WTC11 (cell line): ENCODE results near the gene GGA3. TPM values are rescaled to one million over a fixed set of nuclear protein-coding genes. Genes with fewer than 3 reads are reported as not detected.

Source experiments
- ATF1 ChIP-seq: sonication (generic); formaldehyde crosslinking; IDR thresholded peaks from 2 replicates; pipeline ENCODE4 v1.8.1; 2023; ENCODE audit warnings: mild to moderate bottlenecking, moderate library complexity, missing genetic modification reagents
- CREM ChIP-seq: sonication (generic); formaldehyde crosslinking; IDR thresholded peaks from 2 replicates; pipeline ENCODE4 v1.8.1; 2022; ENCODE audit warnings: mild to moderate bottlenecking, missing genetic modification reagents, moderate library complexity
- ESRRA ChIP-seq: sonication (generic); formaldehyde crosslinking; IDR thresholded peaks from 2 replicates; pipeline ENCODE4 v1.8.1; 2022; ENCODE audit warnings: mild to moderate bottlenecking, missing genetic modification reagents, borderline replicate concordance
- FOXK1 ChIP-seq: sonication (generic); formaldehyde crosslinking; IDR thresholded peaks from 2 replicates; pipeline ENCODE4 v1.8.0; 2022; ENCODE audit warnings: mild to moderate bottlenecking, moderate library complexity, missing genetic modification reagents
- HMGA2 ChIP-seq: fragments of 250-450 bp; sonication (Bioruptor Pico); IDR thresholded peaks from 2 replicates; pipeline ENCODE4 v1.4.0; 2021; ENCODE audit warnings: mild to moderate bottlenecking, moderate library complexity
- IRF2 ChIP-seq: sonication (generic); formaldehyde crosslinking; IDR thresholded peaks from 2 replicates; pipeline ENCODE4 v1.8.0; 2022; ENCODE audit warnings: low read depth, missing genetic modification reagents, borderline replicate concordance
- MYBL2 ChIP-seq: sonication (generic); formaldehyde crosslinking; IDR thresholded peaks from 2 replicates; pipeline ENCODE4 v1.8.1; 2023; ENCODE audit warnings: mild to moderate bottlenecking, moderate library complexity, missing genetic modification reagents
- NFYB ChIP-seq: sonication (generic); formaldehyde crosslinking; conservative IDR thresholded peaks from 2 replicates; pipeline ENCODE4 v1.8.0; 2022; ENCODE audit warnings: low read depth, missing genetic modification reagents
- NR3C1 ChIP-seq: sonication (generic); formaldehyde crosslinking; conservative IDR thresholded peaks from 2 replicates; pipeline ENCODE4 v1.8.1; 2023; ENCODE audit warnings: low read depth, mild to moderate bottlenecking, missing genetic modification reagents
- RELA ChIP-seq: sonication (generic); formaldehyde crosslinking; IDR thresholded peaks from 2 replicates; pipeline ENCODE4 v1.8.1; 2022; ENCODE audit warnings: missing genetic modification reagents, mild to moderate bottlenecking, borderline replicate concordance
- SMAD4 ChIP-seq: sonication (generic); formaldehyde crosslinking; IDR thresholded peaks from 2 replicates; pipeline ENCODE4 v1.8.0; 2022; ENCODE audit warnings: mild to moderate bottlenecking, missing genetic modification reagents
- SP1 ChIP-seq: sonication (generic); formaldehyde crosslinking; conservative IDR thresholded peaks from 2 replicates; pipeline ENCODE4 v1.8.1; 2022; ENCODE audit warnings: missing genetic modification reagents
- TEAD1 ChIP-seq: sonication (generic); formaldehyde crosslinking; IDR thresholded peaks from 2 replicates; pipeline ENCODE4 v1.8.0; 2022; ENCODE audit warnings: mild to moderate bottlenecking, missing genetic modification reagents
- ZNF121 ChIP-seq: sonication (generic); formaldehyde crosslinking; IDR thresholded peaks from 2 replicates; pipeline ENCODE4 v1.8.0; 2023; ENCODE audit warnings: missing genetic modification reagents
- ZNF671 ChIP-seq: fragments of 250-450 bp; sonication (Bioruptor Pico); IDR thresholded peaks from 2 replicates; pipeline ENCODE4 v1.8.0; 2021; ENCODE audit warnings: mild to moderate bottlenecking
- total RNA-seq: library from RNA; stranded (reverse); gene quantifications from 3 replicates; pipeline ENCODE4 v1.2.3, GENCODE V29; 2021
- TF ChIP-seq, protein P1 (sequence below): sonication (generic); formaldehyde crosslinking; IDR thresholded peaks from 2 replicates; pipeline ENCODE4 v1.8.1; 2022; ENCODE audit warnings: mild to moderate bottlenecking, missing genetic modification reagents, moderate library complexity, borderline replicate concordance
- TF ChIP-seq, protein P2 (sequence below): sonication (generic); formaldehyde crosslinking; IDR thresholded peaks from 2 replicates; pipeline ENCODE4 v1.8.0; 2022; ENCODE audit warnings: mild to moderate bottlenecking, missing genetic modification reagents
- TF ChIP-seq, protein P3 (sequence below): fragments of 200-600 bp; IDR thresholded peaks from 2 replicates; pipeline ENCODE4 v1.8.0; 2022; ENCODE audit warnings: antibody characterized with exemption
- TF ChIP-seq, protein P4 (sequence below): sonication (generic); formaldehyde crosslinking; IDR thresholded peaks from 2 replicates; pipeline ENCODE4 v1.8.1; 2023; ENCODE audit warnings: mild to moderate bottlenecking, missing genetic modification reagents
- TF ChIP-seq, protein P5 (sequence below): sonication (generic); formaldehyde crosslinking; IDR thresholded peaks from 2 replicates; pipeline ENCODE4 v1.8.0; 2022; ENCODE audit warnings: mild to moderate bottlenecking, missing genetic modification reagents
- TF ChIP-seq, protein P6 (sequence below): sonication (generic); formaldehyde crosslinking; IDR thresholded peaks from 2 replicates; pipeline ENCODE4 v1.8.1; 2023; ENCODE audit warnings: mild to moderate bottlenecking, moderate library complexity, missing genetic modification reagents
- TF ChIP-seq, protein P7 (sequence below): sonication (generic); formaldehyde crosslinking; IDR thresholded peaks from 2 replicates; pipeline ENCODE4 v1.8.1; 2023; ENCODE audit warnings: mild to moderate bottlenecking, missing genetic modification reagents, moderate library complexity
- TF ChIP-seq, protein P8 (sequence below): fragments of 250-450 bp; sonication (Bioruptor Pico); IDR thresholded peaks from 2 replicates; pipeline ENCODE4 v1.9.0; 2021; ENCODE audit warnings: moderate library complexity, mild to moderate bottlenecking, inconsistent platforms, borderline replicate concordance
- TF ChIP-seq, protein P9 (sequence below): sonication (generic); formaldehyde crosslinking; IDR thresholded peaks from 2 replicates; pipeline ENCODE4 v1.8.1; 2022; ENCODE audit warnings: missing genetic modification reagents, borderline replicate concordance

GGA3 gene
- total RNA-seq, 1 experiment from 2014 or later = 66.9 TPM

DNA sequence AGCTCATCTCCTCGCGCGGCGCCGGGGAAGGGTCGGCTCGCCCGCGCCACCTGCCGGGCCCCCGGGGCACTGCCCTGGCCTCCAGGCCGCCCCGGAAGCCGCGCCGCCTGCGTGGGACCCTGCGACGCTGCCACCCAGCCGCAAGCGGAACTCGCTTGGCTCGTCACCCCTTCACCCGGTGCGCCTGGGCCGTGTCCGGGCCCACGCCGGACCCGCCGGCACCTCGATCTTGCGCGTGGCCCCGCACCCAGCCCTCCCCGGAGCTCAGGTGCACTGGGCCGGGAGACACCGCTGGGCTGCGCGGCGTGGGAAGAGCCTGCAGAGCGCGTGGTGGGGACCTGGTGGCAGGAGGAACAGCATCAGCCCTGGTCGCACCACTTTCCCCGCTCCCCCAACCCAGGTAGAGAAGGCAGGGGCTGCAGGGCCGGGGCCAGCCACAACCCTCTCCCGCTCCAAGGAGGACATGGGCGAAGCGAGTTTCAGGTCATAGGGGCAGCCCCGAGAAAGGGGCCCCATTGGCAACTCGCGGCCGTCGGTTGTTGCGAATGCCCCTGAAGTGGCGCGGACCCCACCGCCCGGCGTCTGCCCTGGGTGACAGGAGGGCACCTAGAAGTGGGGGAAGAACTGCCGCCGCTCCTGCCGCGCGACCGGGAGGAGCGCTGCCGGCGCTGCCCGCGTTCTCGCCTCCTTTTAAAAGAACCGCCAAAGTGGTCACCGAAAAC is 10.0 kb upstream of the GGA3 start (continued):
- TF ChIP-seq, protein P1, sequence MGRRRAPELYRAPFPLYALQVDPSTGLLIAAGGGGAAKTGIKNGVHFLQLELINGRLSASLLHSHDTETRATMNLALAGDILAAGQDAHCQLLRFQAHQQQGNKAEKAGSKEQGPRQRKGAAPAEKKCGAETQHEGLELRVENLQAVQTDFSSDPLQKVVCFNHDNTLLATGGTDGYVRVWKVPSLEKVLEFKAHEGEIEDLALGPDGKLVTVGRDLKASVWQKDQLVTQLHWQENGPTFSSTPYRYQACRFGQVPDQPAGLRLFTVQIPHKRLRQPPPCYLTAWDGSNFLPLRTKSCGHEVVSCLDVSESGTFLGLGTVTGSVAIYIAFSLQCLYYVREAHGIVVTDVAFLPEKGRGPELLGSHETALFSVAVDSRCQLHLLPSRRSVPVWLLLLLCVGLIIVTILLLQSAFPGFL (CRISPR knock-in tag) = peak; percentile 22; the same call in 1 of the 2 replicates
- TF ChIP-seq ZNF671 (CRISPR knock-in tag) = no peak
- TF ChIP-seq, protein P2, sequence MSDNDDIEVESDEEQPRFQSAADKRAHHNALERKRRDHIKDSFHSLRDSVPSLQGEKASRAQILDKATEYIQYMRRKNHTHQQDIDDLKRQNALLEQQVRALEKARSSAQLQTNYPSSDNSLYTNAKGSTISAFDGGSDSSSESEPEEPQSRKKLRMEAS = peak; percentile 81; the same call in 1 of the 2 replicates
- TF ChIP-seq, protein P3, sequence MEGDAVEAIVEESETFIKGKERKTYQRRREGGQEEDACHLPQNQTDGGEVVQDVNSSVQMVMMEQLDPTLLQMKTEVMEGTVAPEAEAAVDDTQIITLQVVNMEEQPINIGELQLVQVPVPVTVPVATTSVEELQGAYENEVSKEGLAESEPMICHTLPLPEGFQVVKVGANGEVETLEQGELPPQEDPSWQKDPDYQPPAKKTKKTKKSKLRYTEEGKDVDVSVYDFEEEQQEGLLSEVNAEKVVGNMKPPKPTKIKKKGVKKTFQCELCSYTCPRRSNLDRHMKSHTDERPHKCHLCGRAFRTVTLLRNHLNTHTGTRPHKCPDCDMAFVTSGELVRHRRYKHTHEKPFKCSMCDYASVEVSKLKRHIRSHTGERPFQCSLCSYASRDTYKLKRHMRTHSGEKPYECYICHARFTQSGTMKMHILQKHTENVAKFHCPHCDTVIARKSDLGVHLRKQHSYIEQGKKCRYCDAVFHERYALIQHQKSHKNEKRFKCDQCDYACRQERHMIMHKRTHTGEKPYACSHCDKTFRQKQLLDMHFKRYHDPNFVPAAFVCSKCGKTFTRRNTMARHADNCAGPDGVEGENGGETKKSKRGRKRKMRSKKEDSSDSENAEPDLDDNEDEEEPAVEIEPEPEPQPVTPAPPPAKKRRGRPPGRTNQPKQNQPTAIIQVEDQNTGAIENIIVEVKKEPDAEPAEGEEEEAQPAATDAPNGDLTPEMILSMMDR = peak; percentile 83
- no peak for TF ChIP-seq MYBL2
- TF ChIP-seq FOXK1 (CRISPR knock-in tag) = no peak; the same call in 1 of the 2 replicates
- no peak for TF ChIP-seq HMGA2 (CRISPR knock-in tag)
- TF ChIP-seq NR3C1 = no peak
- peak; percentile 73; the same call in 1 of the 2 replicates for TF ChIP-seq ESRRA (CRISPR knock-in tag)
- TF ChIP-seq CREM (CRISPR knock-in tag) = peak; percentile 91
- TF ChIP-seq, protein P4, sequence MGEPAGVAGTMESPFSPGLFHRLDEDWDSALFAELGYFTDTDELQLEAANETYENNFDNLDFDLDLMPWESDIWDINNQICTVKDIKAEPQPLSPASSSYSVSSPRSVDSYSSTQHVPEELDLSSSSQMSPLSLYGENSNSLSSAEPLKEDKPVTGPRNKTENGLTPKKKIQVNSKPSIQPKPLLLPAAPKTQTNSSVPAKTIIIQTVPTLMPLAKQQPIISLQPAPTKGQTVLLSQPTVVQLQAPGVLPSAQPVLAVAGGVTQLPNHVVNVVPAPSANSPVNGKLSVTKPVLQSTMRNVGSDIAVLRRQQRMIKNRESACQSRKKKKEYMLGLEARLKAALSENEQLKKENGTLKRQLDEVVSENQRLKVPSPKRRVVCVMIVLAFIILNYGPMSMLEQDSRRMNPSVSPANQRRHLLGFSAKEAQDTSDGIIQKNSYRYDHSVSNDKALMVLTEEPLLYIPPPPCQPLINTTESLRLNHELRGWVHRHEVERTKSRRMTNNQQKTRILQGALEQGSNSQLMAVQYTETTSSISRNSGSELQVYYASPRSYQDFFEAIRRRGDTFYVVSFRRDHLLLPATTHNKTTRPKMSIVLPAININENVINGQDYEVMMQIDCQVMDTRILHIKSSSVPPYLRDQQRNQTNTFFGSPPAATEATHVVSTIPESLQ (CRISPR knock-in tag) = no peak
- TF ChIP-seq SMAD4 (CRISPR knock-in tag) = no peak
- TF ChIP-seq TEAD1 (CRISPR knock-in tag) = peak; percentile 73; the same call in 1 of the 2 replicates
- TF ChIP-seq RELA (CRISPR knock-in tag) = peak; percentile 87; the same call in 1 of the 2 replicates
- TF ChIP-seq, protein P5, sequence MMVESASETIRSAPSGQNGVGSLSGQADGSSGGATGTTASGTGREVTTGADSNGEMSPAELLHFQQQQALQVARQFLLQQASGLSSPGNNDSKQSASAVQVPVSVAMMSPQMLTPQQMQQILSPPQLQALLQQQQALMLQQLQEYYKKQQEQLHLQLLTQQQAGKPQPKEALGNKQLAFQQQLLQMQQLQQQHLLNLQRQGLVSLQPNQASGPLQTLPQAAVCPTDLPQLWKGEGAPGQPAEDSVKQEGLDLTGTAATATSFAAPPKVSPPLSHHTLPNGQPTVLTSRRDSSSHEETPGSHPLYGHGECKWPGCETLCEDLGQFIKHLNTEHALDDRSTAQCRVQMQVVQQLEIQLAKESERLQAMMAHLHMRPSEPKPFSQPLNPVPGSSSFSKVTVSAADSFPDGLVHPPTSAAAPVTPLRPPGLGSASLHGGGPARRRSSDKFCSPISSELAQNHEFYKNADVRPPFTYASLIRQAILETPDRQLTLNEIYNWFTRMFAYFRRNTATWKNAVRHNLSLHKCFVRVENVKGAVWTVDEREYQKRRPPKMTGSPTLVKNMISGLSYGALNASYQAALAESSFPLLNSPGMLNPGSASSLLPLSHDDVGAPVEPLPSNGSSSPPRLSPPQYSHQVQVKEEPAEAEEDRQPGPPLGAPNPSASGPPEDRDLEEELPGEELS (CRISPR knock-in tag) = peak; percentile 58; the same call in 1 of the 2 replicates
- no peak for TF ChIP-seq ATF1 (CRISPR knock-in tag)
- TF ChIP-seq, protein P6, sequence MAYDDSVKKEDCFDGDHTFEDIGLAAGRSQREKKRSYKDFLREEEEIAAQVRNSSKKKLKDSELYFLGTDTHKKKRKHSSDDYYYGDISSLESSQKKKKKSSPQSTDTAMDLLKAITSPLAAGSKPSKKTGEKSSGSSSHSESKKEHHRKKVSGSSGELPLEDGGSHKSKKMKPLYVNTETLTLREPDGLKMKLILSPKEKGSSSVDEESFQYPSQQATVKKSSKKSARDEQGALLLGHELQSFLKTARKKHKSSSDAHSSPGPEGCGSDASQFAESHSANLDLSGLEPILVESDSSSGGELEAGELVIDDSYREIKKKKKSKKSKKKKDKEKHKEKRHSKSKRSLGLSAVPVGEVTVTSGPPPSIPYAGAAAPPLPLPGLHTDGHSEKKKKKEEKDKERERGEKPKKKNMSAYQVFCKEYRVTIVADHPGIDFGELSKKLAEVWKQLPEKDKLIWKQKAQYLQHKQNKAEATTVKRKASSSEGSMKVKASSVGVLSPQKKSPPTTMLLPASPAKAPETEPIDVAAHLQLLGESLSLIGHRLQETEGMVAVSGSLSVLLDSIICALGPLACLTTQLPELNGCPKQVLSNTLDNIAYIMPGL (CRISPR knock-in tag) = peak; percentile 35
- TF ChIP-seq, protein P7, sequence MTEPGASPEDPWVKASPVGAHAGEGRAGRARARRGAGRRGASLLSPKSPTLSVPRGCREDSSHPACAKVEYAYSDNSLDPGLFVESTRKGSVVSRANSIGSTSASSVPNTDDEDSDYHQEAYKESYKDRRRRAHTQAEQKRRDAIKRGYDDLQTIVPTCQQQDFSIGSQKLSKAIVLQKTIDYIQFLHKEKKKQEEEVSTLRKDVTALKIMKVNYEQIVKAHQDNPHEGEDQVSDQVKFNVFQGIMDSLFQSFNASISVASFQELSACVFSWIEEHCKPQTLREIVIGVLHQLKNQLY = no peak
- no peak for TF ChIP-seq ZNF121 (CRISPR knock-in tag)
- TF ChIP-seq, protein P8, sequence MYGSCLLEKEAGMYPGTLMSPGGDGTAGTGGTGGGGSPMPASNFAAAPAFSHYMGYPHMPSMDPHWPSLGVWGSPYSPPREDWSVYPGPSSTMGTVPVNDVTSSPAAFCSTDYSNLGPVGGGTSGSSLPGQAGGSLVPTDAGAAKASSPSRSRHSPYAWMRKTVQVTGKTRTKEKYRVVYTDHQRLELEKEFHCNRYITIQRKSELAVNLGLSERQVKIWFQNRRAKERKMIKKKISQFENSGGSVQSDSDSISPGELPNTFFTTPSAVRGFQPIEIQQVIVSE (CRISPR knock-in tag) = no peak
- TF ChIP-seq, protein P9, sequence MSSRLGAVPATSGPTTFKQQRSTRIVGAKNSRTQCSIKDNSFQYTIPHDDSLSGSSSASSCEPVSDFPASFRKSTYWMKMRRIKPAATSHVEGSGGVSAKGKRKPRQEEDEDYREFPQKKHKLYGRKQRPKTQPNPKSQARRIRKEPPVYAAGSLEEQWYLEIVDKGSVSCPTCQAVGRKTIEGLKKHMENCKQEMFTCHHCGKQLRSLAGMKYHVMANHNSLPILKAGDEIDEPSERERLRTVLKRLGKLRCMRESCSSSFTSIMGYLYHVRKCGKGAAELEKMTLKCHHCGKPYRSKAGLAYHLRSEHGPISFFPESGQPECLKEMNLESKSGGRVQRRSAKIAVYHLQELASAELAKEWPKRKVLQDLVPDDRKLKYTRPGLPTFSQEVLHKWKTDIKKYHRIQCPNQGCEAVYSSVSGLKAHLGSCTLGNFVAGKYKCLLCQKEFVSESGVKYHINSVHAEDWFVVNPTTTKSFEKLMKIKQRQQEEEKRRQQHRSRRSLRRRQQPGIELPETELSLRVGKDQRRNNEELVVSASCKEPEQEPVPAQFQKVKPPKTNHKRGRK (CRISPR knock-in tag) = no peak
- TF ChIP-seq IRF2 = 0 out of 2 replicates have a peak, but pooled peaks have one; percentile 15
- TF ChIP-seq SP1 (CRISPR knock-in tag) = peak; percentile 75
- TF ChIP-seq NFYB (CRISPR knock-in tag) = no peak
